ENCODE measurements around the gene IGSF9. TPM values are rescaled to one million over a fixed set of nuclear protein-coding genes. Genes with fewer than 3 reads are reported as not detected.
"Not testable (repeated sequence)": the region's sequence is repeated elsewhere in the genome, so short reads cannot be mapped to it uniquely, and the experiment has no call there.

IGSF9 gene
- total RNA-seq, 1 experiment from 2014 or later, result 21.2 TPM

DNA sequence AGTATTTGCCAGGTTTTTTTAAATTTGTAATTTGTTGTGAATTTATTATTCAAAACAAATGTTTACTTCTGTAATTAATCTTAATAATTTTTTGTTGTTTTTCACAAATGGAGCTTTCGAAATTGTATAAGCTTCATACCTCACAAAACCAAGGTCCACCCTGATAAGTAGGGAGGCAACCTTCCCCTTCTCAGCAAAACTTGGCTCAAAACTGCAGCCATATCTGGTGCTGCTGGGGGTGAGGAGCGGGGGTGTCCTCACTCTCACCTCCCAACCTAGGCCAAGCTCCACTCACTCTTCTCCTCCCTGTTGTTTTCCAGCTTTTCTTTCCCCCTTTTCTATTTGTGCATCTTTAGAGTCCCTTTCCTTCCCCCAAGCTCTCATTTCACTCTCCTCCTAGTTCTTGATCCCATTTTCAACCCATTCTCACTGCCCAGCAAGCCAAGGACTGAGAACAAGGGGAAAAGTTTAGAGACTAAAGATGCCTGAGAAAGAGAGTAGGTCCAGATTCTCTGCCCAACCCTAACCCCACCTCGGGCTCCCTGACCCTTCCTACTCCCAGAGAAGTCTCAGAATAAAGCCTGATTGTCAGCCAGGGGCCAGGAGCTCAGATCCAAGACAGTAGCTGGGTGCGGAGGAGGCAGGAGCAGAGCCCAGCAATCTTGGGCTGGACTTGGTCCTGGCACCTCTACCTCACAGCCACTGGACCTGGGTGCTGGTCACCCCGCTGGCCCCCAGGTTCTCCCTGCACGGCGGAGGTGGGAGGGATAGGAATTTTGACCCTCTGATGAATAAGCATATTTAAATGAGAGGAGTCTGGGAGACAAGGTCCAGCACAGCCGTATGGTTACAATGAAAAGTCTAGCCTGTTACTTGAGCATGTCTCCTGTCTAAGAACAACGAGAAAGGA, 37.1 kb downstream of the IGSF9 start:
- ChIA-PET POLR2A (no interaction called here), CTCF (interaction anchor here (1.6 kb wide), 1 partner anchor 15 kb away, joined by 5 read pairs; no protein-coding TSS in a partner anchor)
- H3K27me3 ChIP-seq (replicated peaks; ENCODE audit: control insufficient read depth, insufficient read depth, low read length), result no peaks in the 10 kb centered on the region
- H3K27me3 Mint-ChIP-seq (ENCODE audit: insufficient read depth, unreplicated experiment), result no peaks in the 10 kb centered on the region
- intact Hi-C loops (cut with micrococcal nuclease; ENCODE audit: unreplicated experiment), result loop anchor here (5.0 kb wide), 1 partner anchor 56 kb away; no protein-coding TSS in a partner anchor
- peak overlapping the region; percentile 59 for H3K4me3 Mint-ChIP-seq (ENCODE audit: unreplicated experiment)
- H3K9me3 ChIP-seq, result peaks cover 5% of the 10 kb centered on the region; the same call in 1 of the 2 replicates
- DNase-seq, result no peak
- peaks cover 34% of the 10 kb centered on the region for H3K36me3 Mint-ChIP-seq (ENCODE audit: insufficient read depth, unreplicated experiment)
- peaks cover 53% of the 10 kb centered on the region for H3K4me1 Mint-ChIP-seq (ENCODE audit: low read depth, unreplicated experiment)
- no peak overlapping the region for H3K4me3 ChIP-seq (ENCODE audit: low read depth, low read length)
- no TSS peak for BruUV-seq (replicated peaks)
- no peaks in the 10 kb centered on the region for H3K36me3 ChIP-seq (ENCODE audit: control insufficient read depth, insufficient read depth, low read length)
- peaks cover 5% of the 10 kb centered on the region for H3K9me3 Mint-ChIP-seq (ENCODE audit: unreplicated experiment)
- H3K27ac Mint-ChIP-seq (ENCODE audit: unreplicated experiment), result peak overlapping the region; percentile 37
- peaks cover 83% of the 10 kb centered on the region for H3K4me1 ChIP-seq
- TF ChIP-seq CTCF (IDR thresholded peaks at IDR 0.05; ENCODE audit: insufficient read depth in 1 of 2, low read depth in 1 of 2, low read length in 1 of 2, severe bottlenecking in 1 of 2, unreplicated experiment in 1 of 2), result no peak

- Mint-ChIP-seq H3K27me3 (ENCODE audit: insufficient read depth, unreplicated experiment) (no peaks in the 10 kb centered on the region), H3K4me3 (ENCODE audit: unreplicated experiment) (peak overlapping the region; percentile 59), H3K9me3 (ENCODE audit: unreplicated experiment) (peaks cover 7% of the 10 kb centered on the region), H3K4me1 (ENCODE audit: low read depth, unreplicated experiment) (peaks cover 47% of the 10 kb centered on the region), H3K36me3 (ENCODE audit: insufficient read depth, unreplicated experiment) (peaks cover 25% of the 10 kb centered on the region), H3K27ac (ENCODE audit: unreplicated experiment) (peak overlapping the region; percentile 74)
- H3K4me3 ChIP-seq (ENCODE audit: low read depth, low read length), result no peak overlapping the region
- H3K4me1 ChIP-seq, result peaks cover 81% of the 10 kb centered on the region
- POLR2A ChIA-PET, result no interaction called here
- TF ChIP-seq CTCF (IDR thresholded peaks at IDR 0.05; ENCODE audit: insufficient read depth in 1 of 2, low read depth in 1 of 2, low read length in 1 of 2, severe bottlenecking in 1 of 2, unreplicated experiment in 1 of 2), result no peak
- H3K36me3 ChIP-seq (ENCODE audit: control insufficient read depth, insufficient read depth, low read length), result no peaks in the 10 kb centered on the region
- CTCF ChIA-PET, result interaction anchor here (1.6 kb wide), 1 partner anchor 14 kb away, joined by 5 read pairs; no protein-coding TSS in a partner anchor
- peak; percentile 78 to 83 for DNase-seq
- H3K27me3 ChIP-seq (replicated peaks; ENCODE audit: control insufficient read depth, insufficient read depth, low read length), result no peaks in the 10 kb centered on the region
- intact Hi-C loops (cut with micrococcal nuclease; ENCODE audit: unreplicated experiment), result loop anchor here (1.0 to 5.0 kb wide), 3 partner anchors 9 to 55 kb away; no protein-coding TSS in a partner anchor
- no TSS peak for BruUV-seq (replicated peaks)
- H3K9me3 ChIP-seq, result peaks cover 5% of the 10 kb centered on the region; the same call in 1 of the 2 replicates
Observed at GRCh38 chr1:159906960-159907359, 38.5 kb downstream of the IGSF9 start.

DNA sequence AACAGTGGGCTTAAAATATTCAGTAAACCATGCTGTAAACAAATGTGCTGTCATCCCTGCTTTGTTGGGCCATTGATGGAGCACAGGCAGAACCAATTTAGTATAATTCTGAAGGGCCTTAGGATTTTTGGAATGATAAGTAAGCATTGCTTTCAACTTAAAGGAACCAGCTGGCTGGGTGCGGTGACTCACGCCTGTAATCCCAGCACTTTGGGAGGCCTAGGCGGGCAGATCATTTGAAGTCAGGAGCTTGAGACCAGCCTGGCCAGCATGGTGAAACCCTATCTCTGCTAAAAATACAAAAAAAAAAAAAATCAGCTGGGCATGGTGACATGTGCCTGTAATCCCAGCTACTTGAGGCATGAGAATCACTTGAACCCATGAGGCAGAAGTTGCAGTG, 41.4 kb downstream of the IGSF9 start:
- H3K4me3 ChIP-seq (ENCODE audit: low read depth, low read length); H3K36me3 ChIP-seq (ENCODE audit: control insufficient read depth, insufficient read depth, low read length); DNase-seq; H3K27me3 Mint-ChIP-seq (ENCODE audit: insufficient read depth, unreplicated experiment); CTCF ChIA-PET; H3K27me3 ChIP-seq (replicated peaks; ENCODE audit: control insufficient read depth, insufficient read depth, low read length); H3K4me3 Mint-ChIP-seq (ENCODE audit: unreplicated experiment); H3K27ac Mint-ChIP-seq (ENCODE audit: unreplicated experiment); POLR2A ChIA-PET; BruUV-seq (replicated peaks); H3K9me3 Mint-ChIP-seq (ENCODE audit: unreplicated experiment); H3K9me3 ChIP-seq; intact Hi-C loops (cut with micrococcal nuclease; ENCODE audit: unreplicated experiment): not testable (repeated sequence)
- Mint-ChIP-seq H3K4me1 (ENCODE audit: low read depth, unreplicated experiment) (peaks cover 57% of the 10 kb centered on the region), H3K36me3 (ENCODE audit: insufficient read depth, unreplicated experiment) (peaks cover 40% of the 10 kb centered on the region)
- H3K4me1 ChIP-seq, result peaks cover 78% of the 10 kb centered on the region

Measured in Caco-2 (cell line).